SK-N-SH treated with all-trans-retinoic acid at 6 μM for 48 hours (cell line): ENCODE measurements around the gene HDGFL3.

Experiments used
- ATAC-seq: fragments of 200-7000 bp; cut with Tn5 transposase; 3 replicates; pipeline ENCODE4 v1.9.1; 2020; ENCODE audit warnings: mild to moderate bottlenecking, moderate library complexity
- ARNTL ChIP-seq: fragments of 450-650 bp; formaldehyde crosslinking; IDR thresholded peaks from 2 replicates; pipeline ENCODE4 v1.5.0; 2020; ENCODE audit warnings: low read depth, mild to moderate bottlenecking, moderate library complexity, borderline replicate concordance
- BACH2 ChIP-seq: fragments of 250-450 bp; sonication (Bioruptor Pico); IDR thresholded peaks from 2 replicates; pipeline ENCODE4 v1.9.0; 2021; ENCODE audit warnings: mild to moderate bottlenecking, borderline replicate concordance
- CSDC2 ChIP-seq: fragments of 250-450 bp; sonication (Bioruptor Pico); IDR thresholded peaks from 2 replicates; pipeline ENCODE4 v1.5.0; 2020; ENCODE audit warnings: mild to moderate bottlenecking, moderate library complexity
- ESRRG ChIP-seq: fragments of 250-450 bp; sonication (Bioruptor Pico); IDR thresholded peaks from 2 replicates; pipeline ENCODE4 v1.6.1; 2021; ENCODE audit warnings: mild to moderate bottlenecking
- GLIS3 ChIP-seq: fragments of 250-450 bp; sonication (Bioruptor Pico); IDR thresholded peaks from 2 replicates; pipeline ENCODE4 v1.5.0; 2020; ENCODE audit warnings: mild to moderate bottlenecking, moderate library complexity
- OSR1 ChIP-seq: fragments of 250-450 bp; sonication (Bioruptor Pico); IDR thresholded peaks from 2 replicates; pipeline ENCODE4 v1.8.0; 2022; ENCODE audit warnings: moderate library complexity, mild to moderate bottlenecking, inconsistent platforms
- RARB ChIP-seq: fragments of 250-450 bp; sonication (Bioruptor Pico); IDR thresholded peaks from 2 replicates; pipeline ENCODE4 v1.8.0; 2021; ENCODE audit warnings: mild to moderate bottlenecking, moderate library complexity
- SNAI2 ChIP-seq: fragments of 250-450 bp; sonication (Bioruptor Pico); IDR thresholded peaks from 2 replicates; pipeline ENCODE4 v1.5.0; 2020; ENCODE audit warnings: mild to moderate bottlenecking, moderate library complexity
- TCF4 ChIP-seq: fragments of 250-450 bp; sonication (Bioruptor Pico); IDR thresholded peaks from 2 replicates; pipeline ENCODE4 v1.8.0; 2021; ENCODE audit warnings: mild to moderate bottlenecking, moderate library complexity, borderline replicate concordance
- TOX ChIP-seq: fragments of 250-450 bp; sonication (Bioruptor Pico); IDR thresholded peaks from 2 replicates; pipeline ENCODE4 v1.8.0; 2021; ENCODE audit warnings: mild to moderate bottlenecking, moderate library complexity, borderline replicate concordance
- ZC3H10 ChIP-seq: fragments of 250-450 bp; sonication (Bioruptor Pico); IDR thresholded peaks from 2 replicates; pipeline ENCODE4 v1.5.1; 2021; ENCODE audit warnings: mild to moderate bottlenecking, moderate library complexity
- ZFP3 ChIP-seq: fragments of 250-450 bp; sonication (Bioruptor Pico); IDR thresholded peaks from 2 replicates; pipeline ENCODE4 v1.5.0; 2020; ENCODE audit warnings: mild to moderate bottlenecking, moderate library complexity
- ZFP30 ChIP-seq: fragments of 450-650 bp; formaldehyde crosslinking; IDR thresholded peaks from 2 replicates; pipeline ENCODE4 v1.5.0; 2022; ENCODE audit warnings: mild to moderate bottlenecking, moderate library complexity
- ZNF565 ChIP-seq: fragments of 450-650 bp; formaldehyde crosslinking; conservative IDR thresholded peaks from 2 replicates; pipeline ENCODE4 v1.5.0; 2020; ENCODE audit warnings: low read depth, mild to moderate bottlenecking, moderate library complexity
- ZNF70 ChIP-seq: fragments of 450-650 bp; formaldehyde crosslinking; IDR thresholded peaks from 2 replicates; pipeline ENCODE4 v1.5.0; 2020; ENCODE audit warnings: mild to moderate bottlenecking, moderate library complexity
- ZNF8 ChIP-seq: fragments of 450-650 bp; formaldehyde crosslinking; IDR thresholded peaks from 2 replicates; pipeline ENCODE4 v1.5.0; 2020; ENCODE audit warnings: mild to moderate bottlenecking, moderate library complexity
- TF ChIP-seq, protein P1 (sequence below): fragments of 250-450 bp; sonication (Bioruptor Pico); IDR thresholded peaks from 2 replicates; pipeline ENCODE4 v1.8.0; 2021; ENCODE audit warnings: low read depth, mild to moderate bottlenecking, moderate library complexity, borderline replicate concordance
- TF ChIP-seq, protein P2 (sequence below): fragments of 250-450 bp; sonication (Bioruptor Pico); IDR thresholded peaks from 2 replicates; pipeline ENCODE4 v1.5.1; 2020; ENCODE audit warnings: low read depth, mild to moderate bottlenecking, moderate library complexity
- TF ChIP-seq, protein P3 (sequence below): fragments of 250-450 bp; sonication (Bioruptor Pico); IDR thresholded peaks from 2 replicates; pipeline ENCODE4 v1.5.1; 2021; ENCODE audit warnings: mild to moderate bottlenecking, moderate library complexity
- TF ChIP-seq, protein P4 (sequence below): fragments of 250-450 bp; sonication (Bioruptor Pico); IDR thresholded peaks from 2 replicates; pipeline ENCODE4 v1.5.0; 2020; ENCODE audit warnings: mild to moderate bottlenecking, moderate library complexity

The HDGFL3 gene

DNA sequence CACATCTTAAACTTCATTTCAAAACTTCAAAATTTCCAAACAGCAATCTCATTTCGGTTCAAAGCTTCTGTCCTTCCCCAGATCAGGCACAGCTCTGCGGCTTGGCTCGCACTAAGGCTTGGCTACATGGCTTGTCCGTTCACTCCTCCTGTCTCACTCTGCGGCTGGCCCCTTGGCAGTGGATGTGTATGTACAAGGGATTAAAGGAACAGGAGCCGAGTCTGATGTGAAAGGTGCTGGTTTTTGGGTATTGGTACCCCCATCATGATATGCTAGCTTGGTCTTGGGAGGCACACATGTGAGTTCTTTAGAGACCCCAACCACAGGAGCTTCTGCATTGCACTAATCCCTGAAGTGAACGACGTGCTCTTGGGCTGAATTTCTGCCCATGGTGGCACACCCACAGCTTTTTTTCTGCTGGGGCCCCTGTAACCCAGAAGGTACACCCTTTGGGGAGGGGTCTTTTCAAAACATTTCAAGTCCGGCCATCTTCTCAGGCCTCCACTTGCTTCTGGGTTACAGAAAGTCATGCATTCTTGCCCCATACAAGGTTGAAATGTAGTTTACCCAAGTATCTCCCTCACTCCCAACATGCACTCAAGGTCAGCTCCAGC is 87.5 kb downstream of the HDGFL3 start:
- TF ChIP-seq, protein P1, sequence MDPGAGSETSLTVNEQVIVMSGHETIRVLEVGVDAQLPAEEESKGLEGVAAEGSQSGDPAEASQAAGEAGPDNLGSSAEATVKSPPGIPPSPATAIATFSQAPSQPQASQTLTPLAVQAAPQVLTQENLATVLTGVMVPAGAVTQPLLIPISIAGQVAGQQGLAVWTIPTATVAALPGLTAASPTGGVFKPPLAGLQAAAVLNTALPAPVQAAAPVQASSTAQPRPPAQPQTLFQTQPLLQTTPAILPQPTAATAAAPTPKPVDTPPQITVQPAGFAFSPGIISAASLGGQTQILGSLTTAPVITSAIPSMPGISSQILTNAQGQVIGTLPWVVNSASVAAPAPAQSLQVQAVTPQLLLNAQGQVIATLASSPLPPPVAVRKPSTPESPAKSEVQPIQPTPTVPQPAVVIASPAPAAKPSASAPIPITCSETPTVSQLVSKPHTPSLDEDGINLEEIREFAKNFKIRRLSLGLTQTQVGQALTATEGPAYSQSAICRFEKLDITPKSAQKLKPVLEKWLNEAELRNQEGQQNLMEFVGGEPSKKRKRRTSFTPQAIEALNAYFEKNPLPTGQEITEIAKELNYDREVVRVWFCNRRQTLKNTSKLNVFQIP (CRISPR knock-in tag), result no peak
- TF ChIP-seq OSR1 (CRISPR knock-in tag) (no peak), RARB (CRISPR knock-in tag) (no peak), TCF4 (CRISPR knock-in tag) (no peak), GLIS3 (CRISPR knock-in tag) (no peak), TOX (no peak), ARNTL (CRISPR knock-in tag) (no peak), SNAI2 (CRISPR knock-in tag) (no peak), ESRRG (CRISPR knock-in tag) (no peak), ZNF565 (no peak), ZFP3 (CRISPR knock-in tag) (no peak), ZC3H10 (no peak)
- TF ChIP-seq, protein P2, sequence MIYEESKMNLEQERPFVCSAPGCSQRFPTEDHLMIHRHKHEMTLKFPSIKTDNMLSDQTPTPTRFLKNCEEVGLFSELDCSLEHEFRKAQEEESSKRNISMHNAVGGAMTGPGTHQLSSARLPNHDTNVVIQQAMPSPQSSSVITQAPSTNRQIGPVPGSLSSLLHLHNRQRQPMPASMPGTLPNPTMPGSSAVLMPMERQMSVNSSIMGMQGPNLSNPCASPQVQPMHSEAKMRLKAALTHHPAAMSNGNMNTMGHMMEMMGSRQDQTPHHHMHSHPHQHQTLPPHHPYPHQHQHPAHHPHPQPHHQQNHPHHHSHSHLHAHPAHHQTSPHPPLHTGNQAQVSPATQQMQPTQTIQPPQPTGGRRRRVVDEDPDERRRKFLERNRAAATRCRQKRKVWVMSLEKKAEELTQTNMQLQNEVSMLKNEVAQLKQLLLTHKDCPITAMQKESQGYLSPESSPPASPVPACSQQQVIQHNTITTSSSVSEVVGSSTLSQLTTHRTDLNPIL (CRISPR knock-in tag), result no peak
- TF ChIP-seq, protein P3, sequence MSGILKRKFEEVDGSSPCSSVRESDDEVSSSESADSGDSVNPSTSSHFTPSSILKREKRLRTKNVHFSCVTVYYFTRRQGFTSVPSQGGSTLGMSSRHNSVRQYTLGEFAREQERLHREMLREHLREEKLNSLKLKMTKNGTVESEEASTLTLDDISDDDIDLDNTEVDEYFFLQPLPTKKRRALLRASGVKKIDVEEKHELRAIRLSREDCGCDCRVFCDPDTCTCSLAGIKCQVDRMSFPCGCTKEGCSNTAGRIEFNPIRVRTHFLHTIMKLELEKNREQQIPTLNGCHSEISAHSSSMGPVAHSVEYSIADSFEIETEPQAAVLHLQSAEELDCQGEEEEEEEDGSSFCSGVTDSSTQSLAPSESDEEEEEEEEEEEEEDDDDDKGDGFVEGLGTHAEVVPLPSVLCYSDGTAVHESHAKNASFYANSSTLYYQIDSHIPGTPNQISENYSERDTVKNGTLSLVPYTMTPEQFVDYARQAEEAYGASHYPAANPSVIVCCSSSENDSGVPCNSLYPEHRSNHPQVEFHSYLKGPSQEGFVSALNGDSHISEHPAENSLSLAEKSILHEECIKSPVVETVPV (CRISPR knock-in tag), result no peak
- TF ChIP-seq, all 23 proteins: peak for 0
- no peak for ATAC-seq

DNA sequence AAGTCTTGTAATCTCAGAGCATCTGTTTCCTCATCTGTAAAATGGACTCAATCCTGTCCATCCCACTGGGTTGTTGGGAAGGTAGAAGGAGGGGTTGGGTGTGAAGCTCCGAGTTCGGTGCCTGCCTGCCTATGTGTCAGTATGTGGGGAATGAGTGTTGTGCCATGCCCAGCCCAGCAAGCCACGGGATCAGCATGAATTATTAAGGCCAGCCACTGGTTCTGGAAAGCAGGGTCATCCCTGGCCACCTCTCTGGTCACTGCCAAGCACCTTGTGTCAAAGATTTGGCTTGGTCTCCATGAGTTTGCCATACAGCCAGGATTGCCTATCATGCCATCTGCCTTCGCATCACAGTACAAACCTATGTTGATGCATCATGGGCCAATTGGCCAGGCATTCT is 88.7 kb downstream of the HDGFL3 start:
- ATAC-seq, result no peak
- TF ChIP-seq, protein P3 (CRISPR knock-in tag), result no peak
- no peak for TF ChIP-seq RARB (CRISPR knock-in tag)
- no peak for TF ChIP-seq ZNF565
- TF ChIP-seq, protein P1 (CRISPR knock-in tag), result no peak
- TF ChIP-seq SNAI2 (CRISPR knock-in tag), result no peak
- TF ChIP-seq CSDC2 (CRISPR knock-in tag), result no peak
- no peak for TF ChIP-seq TCF4 (CRISPR knock-in tag)
- TF ChIP-seq ESRRG (CRISPR knock-in tag), result no peak
- TF ChIP-seq, protein P2 (CRISPR knock-in tag), result no peak
- no peak for TF ChIP-seq ZNF8 (CRISPR knock-in tag)
- TF ChIP-seq ZFP30 (CRISPR knock-in tag), result no peak
- TF ChIP-seq BACH2, result no peak
- no peak for TF ChIP-seq ZC3H10
- TF ChIP-seq ZNF70, result no peak
- no peak for TF ChIP-seq OSR1 (CRISPR knock-in tag)
- no peak for TF ChIP-seq ZFP3 (CRISPR knock-in tag)
- TF ChIP-seq ARNTL (CRISPR knock-in tag), result no peak
- TF ChIP-seq, protein P4, sequence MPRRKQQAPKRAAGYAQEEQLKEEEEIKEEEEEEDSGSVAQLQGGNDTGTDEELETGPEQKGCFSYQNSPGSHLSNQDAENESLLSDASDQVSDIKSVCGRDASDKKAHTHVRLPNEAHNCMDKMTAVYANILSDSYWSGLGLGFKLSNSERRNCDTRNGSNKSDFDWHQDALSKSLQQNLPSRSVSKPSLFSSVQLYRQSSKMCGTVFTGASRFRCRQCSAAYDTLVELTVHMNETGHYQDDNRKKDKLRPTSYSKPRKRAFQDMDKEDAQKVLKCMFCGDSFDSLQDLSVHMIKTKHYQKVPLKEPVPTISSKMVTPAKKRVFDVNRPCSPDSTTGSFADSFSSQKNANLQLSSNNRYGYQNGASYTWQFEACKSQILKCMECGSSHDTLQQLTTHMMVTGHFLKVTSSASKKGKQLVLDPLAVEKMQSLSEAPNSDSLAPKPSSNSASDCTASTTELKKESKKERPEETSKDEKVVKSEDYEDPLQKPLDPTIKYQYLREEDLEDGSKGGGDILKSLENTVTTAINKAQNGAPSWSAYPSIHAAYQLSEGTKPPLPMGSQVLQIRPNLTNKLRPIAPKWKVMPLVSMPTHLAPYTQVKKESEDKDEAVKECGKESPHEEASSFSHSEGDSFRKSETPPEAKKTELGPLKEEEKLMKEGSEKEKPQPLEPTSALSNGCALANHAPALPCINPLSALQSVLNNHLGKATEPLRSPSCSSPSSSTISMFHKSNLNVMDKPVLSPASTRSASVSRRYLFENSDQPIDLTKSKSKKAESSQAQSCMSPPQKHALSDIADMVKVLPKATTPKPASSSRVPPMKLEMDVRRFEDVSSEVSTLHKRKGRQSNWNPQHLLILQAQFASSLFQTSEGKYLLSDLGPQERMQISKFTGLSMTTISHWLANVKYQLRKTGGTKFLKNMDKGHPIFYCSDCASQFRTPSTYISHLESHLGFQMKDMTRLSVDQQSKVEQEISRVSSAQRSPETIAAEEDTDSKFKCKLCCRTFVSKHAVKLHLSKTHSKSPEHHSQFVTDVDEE (CRISPR knock-in tag), result no peak
- TF ChIP-seq TOX, result no peak
- TF ChIP-seq GLIS3 (CRISPR knock-in tag), result no peak
- TF ChIP-seq, all 23 proteins: peak for 0
